GM11168 (cell line): Measurements from ENCODE around the gene ESYT2.

ENCODE experiments used
- in situ Hi-C: fragments of 300-500 bp; cut with MboI; formaldehyde crosslinking; loops from one replicate; pipeline ENCODE4 v1.12.0; 2022; ENCODE audit warnings: low sequenced_read_pairs; ENCODE audit not compliant: unreplicated experiment

The ESYT2 gene

GRCh38 chr7:158731761-158732160, 97.5 kb downstream of the ESYT2 start:
- in situ Hi-C loops = no loop called here

- in situ Hi-C loops = no loop called here
These were observed 98.6 kb downstream of the ESYT2 start for GRCh38 chr7:158730383-158731346.

GRCh38 chr7:158729646-158730382, 99.5 kb downstream of the ESYT2 start:
- in situ Hi-C loops = no loop called here

- in situ Hi-C loops = no loop called here
These were observed 100.2 kb downstream of the ESYT2 start for GRCh38 chr7:158728911-158729645.

GRCh38 chr7:158727690-158728089, 101.6 kb downstream of the ESYT2 start:
- in situ Hi-C loops = no loop called here

GRCh38 chr7:158726277-158726807, 103.0 kb downstream of the ESYT2 start:
- in situ Hi-C loops = no loop called here

GRCh38 chr7:158725506-158725800, 103.9 kb downstream of the ESYT2 start:
- in situ Hi-C loops = no loop called here

- in situ Hi-C loops = no loop called here
These were observed 104.4 kb downstream of the ESYT2 start for GRCh38 chr7:158724658-158725505.

GRCh38 chr7:158723714-158724385, 105.5 kb downstream of the ESYT2 start:
- in situ Hi-C loops = no loop called here

- in situ Hi-C loops = no loop called here
These were observed 106.0 kb downstream of the ESYT2 start for GRCh38 chr7:158723266-158723665.

- in situ Hi-C loops = no loop called here
These were observed 106.6 kb downstream of the ESYT2 start for GRCh38 chr7:158722574-158723237.

GRCh38 chr7:158720112-158720511, 109.2 kb downstream of the ESYT2 start:
- in situ Hi-C loops = no loop called here

- in situ Hi-C loops = no loop called here
These were observed 112.5 kb downstream of the ESYT2 start for GRCh38 chr7:158716802-158717201.

- in situ Hi-C loops = no loop called here
These were observed 118.6 kb downstream of the ESYT2 start for GRCh38 chr7:158710651-158711102.

- in situ Hi-C loops = no loop called here
These were observed 121.7 kb downstream of the ESYT2 start for GRCh38 chr7:158707610-158708009.

GRCh38 chr7:158706710-158707590, 122.4 kb downstream of the ESYT2 start:
- in situ Hi-C loops = no loop called here

GRCh38 chr7:158706273-158706704, 123.0 kb downstream of the ESYT2 start:
- in situ Hi-C loops = no loop called here
